ENCODE data around the gene ZNF320. TPM values are rescaled to one million over a fixed set of nuclear protein-coding genes. Genes with fewer than 3 reads are reported as not detected.
A peak's percentile ranks its signal among the peaks of the same experiment; 100 is the strongest.
"Not testable (repeated sequence)": the region's sequence is repeated elsewhere in the genome, so short reads cannot be mapped to it uniquely, and the experiment has no call there.

The ZNF320 gene
- total RNA-seq, 2 experiments from 2014 or later = 7.2 to 7.4 TPM

GRCh38 chr19:52945652-52946321, 48.4 kb upstream of the ZNF320 start:
- H3K4me1 ChIP-seq (ENCODE audit: insufficient read depth, low read length) = peaks cover 15% of the 10 kb centered on the region
- H3K9me3 Mint-ChIP-seq = peaks cover 7% of the 10 kb centered on the region
- ATAC-seq (ENCODE audit: poor library complexity) = no peak

GRCh38 chr19:52944703-52945493, 47.5 kb upstream of the ZNF320 start:
- POLR2A ChIA-PET, H3K9me3 Mint-ChIP-seq: not testable (repeated sequence)

More at GRCh38 chr19:52945652-52946321, 48.4 kb upstream of the ZNF320 start:
- Mint-ChIP-seq H3K4me3 (peak overlapping the region; percentile 48), H3K4me1 (ENCODE audit: low read depth) (peaks cover 17% of the 10 kb centered on the region), H3K27ac (no peak overlapping the region), H3K36me3 (ENCODE audit: low read depth) (peaks cover 52% of the 10 kb centered on the region), H3K27me3 (no peaks in the 10 kb centered on the region)
- Histone ChIP-seq H3K9me3 (ENCODE audit: control insufficient read depth in 1 of 2, insufficient read depth in 1 of 2, low read length in 2 of 2) (peaks cover 44 to 61% of the 10 kb centered on the region in 2 experiments), H3K36me3 (ENCODE audit: insufficient read depth, low read length) (peaks cover 2% of the 10 kb centered on the region), H3K27me3 (ENCODE audit: control insufficient read depth in 1 of 2, insufficient read depth in 2 of 2, low read length in 2 of 2) (no peaks in the 10 kb centered on the region), H3K4me3 (ENCODE audit: low read length) (no peak overlapping the region), H3K27ac (ENCODE audit: low read depth in 1 of 2, low read length in 2 of 2) (no peak overlapping the region)
- ChIA-PET CTCF (no interaction called here), POLR2A (no interaction called here)
- TF ChIP-seq CTCF (IDR thresholded peaks at IDR 0.05) = no peak
- intact Hi-C loops (cut with DNase I, micrococcal nuclease) = loop anchor here in 1 of 2 experiments (10.0 kb wide), 2 partner anchors 161 to 389 kb away; partner anchors contain the start of genes ZNF600 and ZNF845
- no peak for DNase-seq

GRCh38 chr19:52943884-52944643, 46.6 kb upstream of the ZNF320 start:
- intact Hi-C loops (cut with DNase I, micrococcal nuclease) = loop anchor here (2.0 to 10.0 kb wide), 5 partner anchors 21 to 391 kb away; partner anchors contain the start of genes ZNF160 (in 1 of the 2), ZNF320 (in 1 of the 2), ZNF600 (in 1 of the 2) and ZNF845 (in 1 of the 2)
- Histone ChIP-seq H3K36me3 (ENCODE audit: insufficient read depth, low read length) (no peaks in the 10 kb centered on the region), H3K4me1 (ENCODE audit: insufficient read depth, low read length) (peaks cover 24% of the 10 kb centered on the region), H3K4me3 (ENCODE audit: low read length) (no peak overlapping the region), H3K9me3 (ENCODE audit: control insufficient read depth in 1 of 2, insufficient read depth in 1 of 2, low read length in 2 of 2) (peaks cover 27 to 74% of the 10 kb centered on the region in 2 experiments), H3K27me3 (ENCODE audit: control insufficient read depth in 1 of 2, insufficient read depth in 2 of 2, low read length in 2 of 2) (no peaks in the 10 kb centered on the region), H3K27ac (ENCODE audit: low read depth in 1 of 2, low read length in 2 of 2) (no peak overlapping the region)
- H3K4me1 Mint-ChIP-seq (ENCODE audit: low read depth) = peaks cover 21% of the 10 kb centered on the region
- DNase-seq = no peak
- H3K4me3 Mint-ChIP-seq = no peak overlapping the region
- H3K27me3 Mint-ChIP-seq = no peaks in the 10 kb centered on the region
- ATAC-seq (ENCODE audit: poor library complexity) = no peak
- ChIA-PET POLR2A (interaction anchor here (1.8 kb wide), 1 partner anchor 19 kb away, joined by 5 read pairs; the partner anchor contains the start of gene ZNF816), CTCF (no interaction called here)
- no peaks in the 10 kb centered on the region for H3K9me3 Mint-ChIP-seq
- TF ChIP-seq CTCF (IDR thresholded peaks at IDR 0.05) = no peak
- H3K36me3 Mint-ChIP-seq (ENCODE audit: low read depth) = peaks cover 38% of the 10 kb centered on the region
- H3K27ac Mint-ChIP-seq = no peak overlapping the region

More at GRCh38 chr19:52944703-52945493, 47.5 kb upstream of the ZNF320 start:
- DNase-seq; H3K27ac Mint-ChIP-seq; H3K27ac ChIP-seq (ENCODE audit: low read depth in 1 of 2, low read length in 2 of 2); H3K27me3 Mint-ChIP-seq; H3K36me3 ChIP-seq (ENCODE audit: insufficient read depth, low read length); CTCF ChIA-PET; ATAC-seq (ENCODE audit: poor library complexity); H3K27me3 ChIP-seq (ENCODE audit: control insufficient read depth in 1 of 2, insufficient read depth in 2 of 2, low read length in 2 of 2); H3K4me3 ChIP-seq (ENCODE audit: low read length): not testable (repeated sequence)
- H3K36me3 Mint-ChIP-seq (ENCODE audit: low read depth) = peaks cover 46% of the 10 kb centered on the region
- peaks cover 20% of the 10 kb centered on the region for H3K4me1 Mint-ChIP-seq (ENCODE audit: low read depth)
- H3K4me3 Mint-ChIP-seq = peak overlapping the region; percentile 51
- Histone ChIP-seq H3K4me1 (ENCODE audit: insufficient read depth, low read length) (peaks cover 17% of the 10 kb centered on the region), H3K9me3 (ENCODE audit: control insufficient read depth in 1 of 2, insufficient read depth in 1 of 2, low read length in 2 of 2) (peaks cover 36 to 67% of the 10 kb centered on the region in 2 experiments)
- intact Hi-C loops (cut with DNase I, micrococcal nuclease) = loop anchor here in 1 of 2 experiments (5.0 to 10.0 kb wide), 3 partner anchors 157 to 390 kb away; partner anchors contain the start of genes ZNF160, ZNF600 and ZNF845

All from CD4-positive, alpha-beta T cell (primary cell).